OCI-LY7 (cell line): Measurements from ENCODE around the gene SCN1A. TPM values are rescaled to one million over a fixed set of nuclear protein-coding genes. Genes with fewer than 3 reads are reported as not detected.

Experiments used
- BruUV-seq: library from RNA; stranded (reverse); fragments of 400-500 nt; replicated peaks from 2 replicates; lab custom pipeline; 2021; lab: Mats Ljungman, UMichigan
- CTCF ChIA-PET: fragments of 300-600 bp; sonication (Branson Sonifier 250); formaldehyde crosslinking; loops from one replicate; lab custom pipeline; 2022; ENCODE audit warnings: antibody characterized with exemption; ENCODE audit not compliant: unreplicated experiment; lab: Charles Lee
- POLR2A ChIA-PET: fragments of 300-600 bp; sonication (Branson Sonifier 250); formaldehyde crosslinking; loops from one replicate; lab custom pipeline; 2022; ENCODE audit warnings: antibody characterized with exemption; lab: Charles Lee
- DNase-seq: peaks from one replicate; pipeline ENCODE4 v3.0.0-alpha.2; 2015; ENCODE audit warnings: low spot score
- H2AFZ ChIP-seq: fragments of 200-600 bp; sonication (generic), shearing (Covaris generic); 2 replicates; pipeline ENCODE4 v1.6.1; 2014; ENCODE audit warnings: mild to moderate bottlenecking, antibody characterized with exemption, low read length, moderate library complexity
- H3K27ac ChIP-seq: fragments of 200-600 bp; sonication (generic); 2 replicates; pipeline ENCODE4 v1.5.1; 2014; ENCODE audit warnings: mixed run types, low read depth, mild to moderate bottlenecking, moderate library complexity, low read length, inconsistent platforms; ENCODE audit not compliant: poor library complexity, severe bottlenecking
- H3K36me3 ChIP-seq: fragments of 200-600 bp; sonication (generic); 2 replicates; pipeline ENCODE4 v1.6.1; 2014; ENCODE audit warnings: mild to moderate bottlenecking, antibody characterized with exemption, low read length, moderate library complexity, mixed read lengths; ENCODE audit not compliant: insufficient read depth
- H3K4me1 ChIP-seq: fragments of 200-600 bp; sonication (generic); 2 replicates; pipeline ENCODE4 v1.5.1; 2014; ENCODE audit warnings: mild to moderate bottlenecking, low read length; ENCODE audit not compliant: insufficient read depth, poor library complexity, severe bottlenecking
- H3K4me2 ChIP-seq: fragments of 200-600 bp; sonication (generic); 2 replicates; pipeline ENCODE4 v1.6.1; 2014; ENCODE audit warnings: mild to moderate bottlenecking, low read length
- H3K4me3 ChIP-seq: fragments of 200-600 bp; sonication (generic); 2 replicates; pipeline ENCODE4 v1.5.1; 2014; ENCODE audit warnings: mild to moderate bottlenecking, low read depth, low read length; ENCODE audit not compliant: poor library complexity, severe bottlenecking
- H3K79me2 ChIP-seq: fragments of 200-600 bp; sonication (generic); 2 replicates; pipeline ENCODE4 v1.6.1; 2016; ENCODE audit warnings: low read depth, mild to moderate bottlenecking, low read length, moderate library complexity, mixed read lengths; ENCODE audit not compliant: insufficient read depth
- H3K9me2 ChIP-seq: fragments of 200-600 bp; sonication (generic); 2 replicates; pipeline ENCODE4 v1.6.1; 2016; ENCODE audit warnings: mild to moderate bottlenecking, low read length, mixed read lengths; ENCODE audit not compliant: insufficient read depth
- H3K9me3 ChIP-seq: fragments of 200-600 bp; sonication (generic); 2 replicates; pipeline ENCODE4 v1.6.1; 2014; ENCODE audit warnings: mild to moderate bottlenecking, mixed run types, low read length, mixed read lengths
- H4K20me1 ChIP-seq: fragments of 200-600 bp; sonication (generic); 2 replicates; pipeline ENCODE4 v1.6.1; 2014; ENCODE audit warnings: mild to moderate bottlenecking, antibody characterized with exemption, low read length, moderate library complexity, mixed read lengths; ENCODE audit not compliant: insufficient read depth
- CTCF ChIP-seq: fragments of 200-600 bp; sonication (generic); conservative IDR thresholded peaks from 2 replicates; pipeline ENCODE4 v1.5.1; 2014; ENCODE audit warnings: mild to moderate bottlenecking, antibody characterized with exemption, low read length, moderate library complexity, mixed read lengths
- EZH2phosphoT487 ChIP-seq: fragments of 200-600 bp; sonication (generic); IDR thresholded peaks from 2 replicates; pipeline ENCODE4 v1.6.1; 2018; ENCODE audit warnings: low read depth, borderline replicate concordance, mild to moderate bottlenecking, mixed run types, antibody characterized with exemption, low read length, moderate library complexity, mixed read lengths
- intact Hi-C: fragments of 100-400 bp; cut with micrococcal nuclease; formaldehyde crosslinking; loops from one replicate; pipeline ENCODE4 v1.10.0; 2022; ENCODE audit not compliant: unreplicated experiment
- total RNA-seq, 2 experiments: library from RNA; depleted of rRNA in 1 of 2; stranded (reverse); fragments of >200 nt in 1 of 2; shearing (Covaris generic) in 1 of 2; gene quantifications; 2 replicates each; pipeline ENCODE4 v1.2.3, GENCODE V29; 2014 to 2022

The SCN1A gene
- total RNA-seq, 2 experiments from 2014 or later: not detected

- no peaks in the 10 kb centered on the region for H3K4me1 ChIP-seq
- H4K20me1 ChIP-seq: no peaks in the 10 kb centered on the region
- no peak overlapping the region for H3K4me2 ChIP-seq
- H3K9me3 ChIP-seq: no peaks in the 10 kb centered on the region
- CTCF ChIA-PET: no interaction called here
- no peak for DNase-seq
- intact Hi-C loops: no loop called here
- H3K4me3 ChIP-seq: no peak overlapping the region
- TF ChIP-seq CTCF: no peak
- no peak for TF ChIP-seq EZH2phosphoT487
- H2AFZ ChIP-seq: no peak overlapping the region
- H3K27ac ChIP-seq: no peak overlapping the region
- POLR2A ChIA-PET: no interaction called here
- no peaks in the 10 kb centered on the region for H3K79me2 ChIP-seq
- no peaks in the 10 kb centered on the region for H3K36me3 ChIP-seq
- BruUV-seq: no TSS peak
- no peaks in the 10 kb centered on the region for H3K9me2 ChIP-seq
These were observed 57.6 kb downstream of the SCN1A start for GRCh38 chr2:166070231-166070630.

DNA sequence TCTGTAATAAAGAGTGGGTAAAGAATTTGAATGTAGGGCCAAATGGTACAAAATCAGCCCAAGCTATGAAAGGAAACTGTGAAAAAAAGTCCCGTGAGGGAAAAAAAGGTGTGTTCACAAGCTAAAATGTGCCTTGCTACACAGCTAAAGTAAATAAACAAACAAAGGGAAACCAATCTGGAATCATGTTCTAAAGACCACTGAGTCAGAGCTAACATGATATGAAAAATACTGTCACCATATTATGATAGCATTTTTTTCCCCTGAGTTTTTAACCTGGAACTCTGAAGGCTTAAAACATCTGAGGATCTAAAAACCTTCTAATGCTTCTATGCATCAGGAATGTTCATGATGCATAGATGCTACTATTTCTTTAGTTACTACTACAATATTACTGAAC is 58.8 kb downstream of the SCN1A start:
- no peak for TF ChIP-seq CTCF
- TF ChIP-seq EZH2phosphoT487: no peak
- no TSS peak for BruUV-seq
- CTCF ChIA-PET: no interaction called here
- H3K9me3 ChIP-seq: no peaks in the 10 kb centered on the region
- H3K27ac ChIP-seq: no peak overlapping the region
- no peak overlapping the region for H2AFZ ChIP-seq
- no peaks in the 10 kb centered on the region for H3K36me3 ChIP-seq
- POLR2A ChIA-PET: no interaction called here
- no peaks in the 10 kb centered on the region for H4K20me1 ChIP-seq
- H3K4me1 ChIP-seq: no peaks in the 10 kb centered on the region
- H3K9me2 ChIP-seq: no peaks in the 10 kb centered on the region
- no peak overlapping the region for H3K4me3 ChIP-seq
- H3K4me2 ChIP-seq: no peak overlapping the region
- DNase-seq: no peak
- H3K79me2 ChIP-seq: no peaks in the 10 kb centered on the region
- intact Hi-C loops: no loop called here

DNA sequence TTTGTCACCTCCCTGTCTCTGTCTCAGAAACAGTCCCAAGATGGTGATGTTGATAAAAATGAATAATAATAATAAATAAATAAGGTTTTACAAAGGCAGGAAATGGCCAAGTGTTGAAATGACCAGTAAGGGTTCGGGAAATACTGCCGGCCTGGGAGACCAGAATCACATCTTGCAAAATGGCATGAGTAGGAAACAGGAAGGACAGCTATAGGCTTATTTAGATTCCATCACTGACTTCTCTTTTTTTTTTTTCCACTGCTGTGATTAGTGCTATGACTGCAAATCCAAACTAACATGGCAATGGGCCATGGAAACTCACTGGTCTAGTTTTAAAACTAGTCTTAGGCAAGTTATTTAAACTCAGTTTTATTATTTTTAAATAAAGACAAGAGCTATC is 60.6 kb downstream of the SCN1A start:
- H3K27ac ChIP-seq: no peak overlapping the region
- no peaks in the 10 kb centered on the region for H4K20me1 ChIP-seq
- CTCF ChIA-PET: no interaction called here
- no TSS peak for BruUV-seq
- no peak overlapping the region for H2AFZ ChIP-seq
- H3K4me3 ChIP-seq: no peak overlapping the region
- no peaks in the 10 kb centered on the region for H3K36me3 ChIP-seq
- no peaks in the 10 kb centered on the region for H3K9me2 ChIP-seq
- TF ChIP-seq EZH2phosphoT487 (no peak), CTCF (no peak)
- H3K9me3 ChIP-seq: no peaks in the 10 kb centered on the region
- H3K4me2 ChIP-seq: no peak overlapping the region
- no peak for DNase-seq
- POLR2A ChIA-PET: interaction anchor here (0.6 to 1.2 kb wide), 2 partner anchors 9 to 17 kb away, joined by 3 to 8 read pairs; no protein-coding TSS in a partner anchor
- no peaks in the 10 kb centered on the region for H3K4me1 ChIP-seq
- intact Hi-C loops: no loop called here
- H3K79me2 ChIP-seq: no peaks in the 10 kb centered on the region
